Loucy (cell line): Measurements from ENCODE around the gene SGO1.

Source experiments
- EZH2phosphoT487 ChIP-seq: fragments of 200-600 bp; IDR thresholded peaks from 2 replicates; pipeline ENCODE4 v1.6.1; 2018; ENCODE audit warnings: antibody characterized with exemption, mild to moderate bottlenecking, moderate library complexity, borderline replicate concordance
- TF ChIP-seq, protein P1 (sequence below): fragments of 200-600 bp; sonication (generic); conservative IDR thresholded peaks from 2 replicates; pipeline ENCODE4 v1.5.1; 2014; ENCODE audit warnings: mild to moderate bottlenecking, antibody characterized with exemption, low read length

DNA sequence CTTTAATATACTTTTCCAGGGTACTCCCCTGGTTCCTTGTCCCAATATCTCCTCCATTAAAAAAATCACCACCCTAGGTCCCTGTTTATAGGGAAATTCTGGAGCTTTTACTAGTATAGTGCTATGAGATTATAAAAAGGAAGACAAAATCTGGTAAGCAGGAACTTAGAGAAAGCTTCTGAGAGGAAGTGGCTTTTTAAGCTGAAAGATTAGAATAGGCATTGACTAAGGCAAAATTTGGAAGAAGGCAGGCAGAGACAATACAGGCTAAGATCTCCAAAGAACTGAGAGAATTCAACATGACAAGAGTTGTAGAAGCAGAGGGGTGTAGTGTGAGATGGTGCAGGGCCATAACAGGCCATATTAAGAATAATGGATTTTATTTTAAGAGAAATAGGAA, 25.8 kb downstream of the SGO1 start:
- TF ChIP-seq, protein P1, sequence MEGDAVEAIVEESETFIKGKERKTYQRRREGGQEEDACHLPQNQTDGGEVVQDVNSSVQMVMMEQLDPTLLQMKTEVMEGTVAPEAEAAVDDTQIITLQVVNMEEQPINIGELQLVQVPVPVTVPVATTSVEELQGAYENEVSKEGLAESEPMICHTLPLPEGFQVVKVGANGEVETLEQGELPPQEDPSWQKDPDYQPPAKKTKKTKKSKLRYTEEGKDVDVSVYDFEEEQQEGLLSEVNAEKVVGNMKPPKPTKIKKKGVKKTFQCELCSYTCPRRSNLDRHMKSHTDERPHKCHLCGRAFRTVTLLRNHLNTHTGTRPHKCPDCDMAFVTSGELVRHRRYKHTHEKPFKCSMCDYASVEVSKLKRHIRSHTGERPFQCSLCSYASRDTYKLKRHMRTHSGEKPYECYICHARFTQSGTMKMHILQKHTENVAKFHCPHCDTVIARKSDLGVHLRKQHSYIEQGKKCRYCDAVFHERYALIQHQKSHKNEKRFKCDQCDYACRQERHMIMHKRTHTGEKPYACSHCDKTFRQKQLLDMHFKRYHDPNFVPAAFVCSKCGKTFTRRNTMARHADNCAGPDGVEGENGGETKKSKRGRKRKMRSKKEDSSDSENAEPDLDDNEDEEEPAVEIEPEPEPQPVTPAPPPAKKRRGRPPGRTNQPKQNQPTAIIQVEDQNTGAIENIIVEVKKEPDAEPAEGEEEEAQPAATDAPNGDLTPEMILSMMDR: no peak
- TF ChIP-seq EZH2phosphoT487: no peak
